Endodermal cell (in vitro differentiated cells): ENCODE measurements around the gene YJU2. TPM values are rescaled to one million over a fixed set of nuclear protein-coding genes. Genes with fewer than 3 reads are reported as not detected.

Source experiments
- DNase-seq: peaks from one replicate; pipeline ENCODE4 v3.0.0-alpha.2; 2017
- H3K27ac ChIP-seq: 2 replicates; pipeline ENCODE4 v1.5.1; 2013; ENCODE audit warnings: mild to moderate bottlenecking, low read depth, low read length, moderate library complexity
- H3K27me3 ChIP-seq: 2 replicates; pipeline ENCODE4 v1.6.1; 2013; ENCODE audit warnings: mild to moderate bottlenecking, low read length, moderate library complexity; ENCODE audit not compliant: insufficient read depth, control insufficient read depth, poor library complexity, severe bottlenecking
- H3K36me3 ChIP-seq: 2 replicates; pipeline ENCODE4 v1.7.0; 2013; ENCODE audit warnings: mild to moderate bottlenecking, low read length, moderate library complexity; ENCODE audit not compliant: control insufficient read depth, insufficient read depth
- H3K4me1 ChIP-seq: one replicate; pipeline ENCODE4 v1.7.0; 2013; ENCODE audit warnings: low read length; ENCODE audit not compliant: control insufficient read depth, insufficient read depth
- H3K4me3 ChIP-seq: 2 replicates; pipeline ENCODE4 v1.5.1; 2013; ENCODE audit warnings: mild to moderate bottlenecking, low read length, moderate library complexity
- H3K9ac ChIP-seq: 2 replicates; pipeline ENCODE4 v1.6.1; 2013; ENCODE audit warnings: mild to moderate bottlenecking, low read length, moderate library complexity; ENCODE audit not compliant: poor library complexity, severe bottlenecking; ENCODE audit errors: extremely low read depth
- H3K9me3 ChIP-seq: 2 replicates; pipeline ENCODE4 v1.6.1; 2013; ENCODE audit warnings: mild to moderate bottlenecking, low read length, moderate library complexity; ENCODE audit not compliant: control insufficient read depth
- H3K27ac Mint-ChIP-seq: 2 replicates; pipeline ENCODE4 v1.8.0; 2020; ENCODE audit warnings: mixed read lengths
- H3K27me3 Mint-ChIP-seq: 2 replicates; pipeline ENCODE4 v1.8.0; 2021; ENCODE audit warnings: mild to moderate bottlenecking, mixed read lengths; ENCODE audit not compliant: insufficient read depth
- H3K36me3 Mint-ChIP-seq: 2 replicates; pipeline ENCODE4 v1.8.0; 2020; ENCODE audit warnings: low read depth, mixed read lengths
- H3K4me1 Mint-ChIP-seq: 2 replicates; pipeline ENCODE4 v1.8.0; 2020; ENCODE audit warnings: mixed read lengths
- H3K4me3 Mint-ChIP-seq: 2 replicates; pipeline ENCODE4 v1.8.0; 2020; ENCODE audit warnings: mild to moderate bottlenecking, moderate library complexity, mixed read lengths
- H3K9me3 Mint-ChIP-seq: 2 replicates; pipeline ENCODE4 v1.8.0; 2020; ENCODE audit warnings: mild to moderate bottlenecking, mixed read lengths
- CTCF ChIP-seq: fragments of 200-600 bp; sonication (generic); conservative IDR thresholded peaks from 2 replicates; pipeline ENCODE4 v1.5.0; 2021; ENCODE audit warnings: antibody characterized with exemption, mild to moderate bottlenecking
- WGBS, 2 experiments: methylation state at CpG; one replicate each; pipeline versions ENCODE4 v1.1.5 to v1.1.7; 2013; ENCODE audit warnings: missing lambda C conversion rate in 2 of 2, mixed read lengths in 1 of 2; ENCODE audit not compliant: insufficient coverage in 1 of 2, insufficient read length in 1 of 2; 5-methylcytosine and 5-hydroxymethylcytosine counted together
- total RNA-seq, 2 donors: library from RNA; stranded (reverse); fragmentation: NEBNext Ultra II Directional in 1 of 2; extraction: Animal tissue kit (Norgen Biotek cat#: 25700) in 1 of 2; gene quantifications; 2 replicates in 1 of 2; 3 replicates in 1 of 2; pipeline ENCODE4 v1.2.1, GENCODE V29; 2021

YJU2 gene
- total RNA-seq, 2 donors from 2014 or later = 15.8 to 16.4 TPM

GRCh38 chr19:4313847-4314490 is 67.1 kb downstream of the YJU2 start:
- no peaks in the 10 kb centered on the region for H3K4me1 ChIP-seq
- whole genome bisulfite sequencing, 2 experiments = 85 to 93% methylated on average over 8 to 11 of the region's 12 CpGs
- H3K36me3 Mint-ChIP-seq = peaks cover 58% of the 10 kb centered on the region
- peaks cover 13% of the 10 kb centered on the region for H3K9me3 Mint-ChIP-seq
- H3K27me3 Mint-ChIP-seq = no peaks in the 10 kb centered on the region
- H3K4me3 Mint-ChIP-seq = no peak overlapping the region
- H3K9me3 ChIP-seq = no peaks in the 10 kb centered on the region
- H3K27me3 ChIP-seq = no peaks in the 10 kb centered on the region
- H3K27ac Mint-ChIP-seq = no peak overlapping the region
- H3K36me3 ChIP-seq = peaks cover 5% of the 10 kb centered on the region
- no peak overlapping the region for H3K9ac ChIP-seq
- no peak overlapping the region for H3K27ac ChIP-seq
- no peak overlapping the region for H3K4me3 ChIP-seq
- no peak for TF ChIP-seq CTCF
- no peak for DNase-seq
- no peaks in the 10 kb centered on the region for H3K4me1 Mint-ChIP-seq

GRCh38 chr19:4316956-4317355 is 70.1 kb downstream of the YJU2 start:
- Mint-ChIP-seq H3K36me3 (peaks cover 49% of the 10 kb centered on the region), H3K4me1 (no peaks in the 10 kb centered on the region), H3K9me3 (peaks cover 31% of the 10 kb centered on the region), H3K4me3 (no peak overlapping the region), H3K27me3 (no peaks in the 10 kb centered on the region), H3K27ac (no peak overlapping the region)
- Histone ChIP-seq H3K4me3 (no peak overlapping the region), H3K27me3 (no peaks in the 10 kb centered on the region), H3K9me3 (peaks cover 10% of the 10 kb centered on the region), H3K36me3 (no peaks in the 10 kb centered on the region), H3K9ac (no peak overlapping the region), H3K27ac (no peak overlapping the region), H3K4me1 (no peaks in the 10 kb centered on the region)
- no peak for TF ChIP-seq CTCF
- 95 to 98% methylated on average over 7 to 9 of the region's 9 CpGs for WGBS, 2 experiments
- DNase-seq = no peak

- H3K27ac ChIP-seq = no peak overlapping the region
- TF ChIP-seq CTCF = no peak
- H3K4me3 ChIP-seq = no peak overlapping the region
- Mint-ChIP-seq H3K36me3 (peaks cover 44% of the 10 kb centered on the region), H3K27me3 (no peaks in the 10 kb centered on the region), H3K9me3 (peaks cover 31% of the 10 kb centered on the region), H3K4me1 (no peaks in the 10 kb centered on the region), H3K4me3 (no peak overlapping the region), H3K27ac (no peak overlapping the region)
- H3K9ac ChIP-seq = no peak overlapping the region
- WGBS, 2 experiments = 87 to 96% methylated on average over 4 to 7 of the region's 7 CpGs
- DNase-seq = no peak
- peaks cover 10% of the 10 kb centered on the region for H3K9me3 ChIP-seq
- H3K36me3 ChIP-seq = no peaks in the 10 kb centered on the region
- no peaks in the 10 kb centered on the region for H3K4me1 ChIP-seq
- no peaks in the 10 kb centered on the region for H3K27me3 ChIP-seq
Observed at GRCh38 chr19:4318460-4318859, 71.6 kb downstream of the YJU2 start.

Other genes with a start within 250 kb of the YJU2 start
- 10 to 100 TPM; 57.5 to 58.1 TPM for gene PIAS4, start 239.3 kb upstream of the YJU2 start, total RNA-seq
- 10 to 100 TPM; 19.2 to 22.1 TPM for gene ZBTB7A, start 180.2 kb upstream of the YJU2 start, total RNA-seq
- 100 to 1,000 TPM; 191 TPM for gene MAP2K2, start 123.0 kb upstream of the YJU2 start, total RNA-seq
- gene CREB3L3, start 93.4 kb upstream of the YJU2 start, total RNA-seq = under 1 TPM; 0.26 to 0.31 TPM
- 10 to 100 TPM; 22.1 to 29.1 TPM for gene SIRT6, start 64.5 kb upstream of the YJU2 start, total RNA-seq
- 1 to 10 TPM in 1 of 2 donors, under 1 TPM in 1; 0.77 to 2.0 TPM for gene ANKRD24, start 64.4 kb upstream of the YJU2 start, total RNA-seq
- gene EBI3, start 17.6 kb upstream of the YJU2 start, total RNA-seq = not detected
- 1 to 10 TPM; 2.8 to 6.6 TPM for gene SHD, start 32.2 kb downstream of the YJU2 start, total RNA-seq
- under 1 TPM; 0.58 to 0.70 TPM for gene TMIGD2, start 55.3 kb downstream of the YJU2 start, total RNA-seq
- 10 to 100 TPM; 33.3 to 37.9 TPM for gene FSD1, start 57.5 kb downstream of the YJU2 start, total RNA-seq
- gene STAP2, start 91.7 kb downstream of the YJU2 start, total RNA-seq = 10 to 100 TPM; 12.7 to 13.3 TPM
- gene MPND, start 96.5 kb downstream of the YJU2 start, total RNA-seq = 10 to 100 TPM; 51.5 to 55.9 TPM
- 10 to 100 TPM; 76.8 to 77.0 TPM for gene SH3GL1, start 153.5 kb downstream of the YJU2 start, total RNA-seq
- gene CHAF1A, start 155.6 kb downstream of the YJU2 start, total RNA-seq = 10 to 100 TPM; 70.7 to 76.9 TPM
- gene UBXN6, start 210.7 kb downstream of the YJU2 start, total RNA-seq = 10 to 100 TPM; 31.2 to 36.9 TPM
- 100 to 1,000 TPM; 117 TPM for gene HDGFL2, start 225.2 kb downstream of the YJU2 start, total RNA-seq